ENCODE measurements around the gene MCRIP1. TPM values are rescaled to one million over a fixed set of nuclear protein-coding genes. Genes with fewer than 3 reads are reported as not detected.

Gene MCRIP1
- total RNA-seq, 1 experiment from 2014 or later = 35.6 TPM

DNA sequence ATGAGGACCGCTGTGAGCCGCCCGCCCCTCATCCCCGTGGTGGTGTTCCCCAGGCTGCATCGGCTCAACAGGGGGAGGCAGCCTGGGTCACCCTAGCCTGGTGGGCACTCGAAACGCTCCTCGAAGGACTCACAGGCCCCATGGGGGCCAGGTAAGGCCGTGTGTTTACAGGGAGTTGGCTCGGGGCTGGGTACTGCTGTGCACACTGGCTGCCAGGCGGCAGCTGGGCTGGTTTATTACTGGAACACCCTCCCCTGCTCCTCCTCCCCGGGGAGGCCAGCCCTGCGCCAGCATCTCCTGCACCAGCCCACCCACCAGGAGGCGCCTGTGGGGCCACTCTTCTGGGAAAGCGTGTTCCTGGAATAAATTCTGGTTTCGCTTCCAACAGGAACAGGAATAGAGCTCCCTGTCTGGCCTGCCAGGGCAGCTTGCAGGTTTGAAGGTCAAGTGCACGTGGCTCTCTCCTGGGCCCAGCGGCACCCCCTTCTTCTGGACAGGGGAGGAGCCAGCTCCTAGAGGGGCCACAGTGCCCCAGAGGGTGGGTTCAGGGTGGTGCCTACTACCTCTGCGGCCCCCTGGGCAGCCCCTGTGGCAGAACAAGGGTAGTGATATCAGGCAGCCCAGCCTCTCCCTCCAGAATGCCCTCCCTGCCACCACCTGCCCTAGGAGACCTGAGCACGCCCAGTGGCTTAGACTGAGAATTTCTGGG, 11.3 kb downstream of the MCRIP1 start:
- Mint-ChIP-seq H3K27ac (ENCODE audit: low read depth, unreplicated experiment) (no peak overlapping the region), H3K36me3 (ENCODE audit: insufficient read depth, unreplicated experiment) (no peaks in the 10 kb centered on the region), H3K27me3 (ENCODE audit: insufficient read depth, unreplicated experiment) (peaks cover 15% of the 10 kb centered on the region), H3K4me1 (ENCODE audit: insufficient read depth, unreplicated experiment) (peaks cover 6% of the 10 kb centered on the region), H3K9me3 (ENCODE audit: unreplicated experiment) (no peaks in the 10 kb centered on the region), H3K4me3 (ENCODE audit: unreplicated experiment) (no peak overlapping the region)
- ChIA-PET CTCF (interaction anchor here (0.7 kb wide), 2 partner anchors 59 to 97 kb away, joined by 3 read pairs; no protein-coding TSS in a partner anchor), POLR2A (interaction anchor here (1.0 to 1.2 kb wide), 3 partner anchors 9 to 86 kb away, joined by 3 to 4 read pairs (median 3); no protein-coding TSS in a partner anchor)
- intact Hi-C loops (cut with micrococcal nuclease) = no loop called here
- no TSS peak for BruUV-seq (replicated peaks)
- DNase-seq (ENCODE audit: unreplicated experiment) = peak; percentile 89
- TF ChIP-seq, protein P1, sequence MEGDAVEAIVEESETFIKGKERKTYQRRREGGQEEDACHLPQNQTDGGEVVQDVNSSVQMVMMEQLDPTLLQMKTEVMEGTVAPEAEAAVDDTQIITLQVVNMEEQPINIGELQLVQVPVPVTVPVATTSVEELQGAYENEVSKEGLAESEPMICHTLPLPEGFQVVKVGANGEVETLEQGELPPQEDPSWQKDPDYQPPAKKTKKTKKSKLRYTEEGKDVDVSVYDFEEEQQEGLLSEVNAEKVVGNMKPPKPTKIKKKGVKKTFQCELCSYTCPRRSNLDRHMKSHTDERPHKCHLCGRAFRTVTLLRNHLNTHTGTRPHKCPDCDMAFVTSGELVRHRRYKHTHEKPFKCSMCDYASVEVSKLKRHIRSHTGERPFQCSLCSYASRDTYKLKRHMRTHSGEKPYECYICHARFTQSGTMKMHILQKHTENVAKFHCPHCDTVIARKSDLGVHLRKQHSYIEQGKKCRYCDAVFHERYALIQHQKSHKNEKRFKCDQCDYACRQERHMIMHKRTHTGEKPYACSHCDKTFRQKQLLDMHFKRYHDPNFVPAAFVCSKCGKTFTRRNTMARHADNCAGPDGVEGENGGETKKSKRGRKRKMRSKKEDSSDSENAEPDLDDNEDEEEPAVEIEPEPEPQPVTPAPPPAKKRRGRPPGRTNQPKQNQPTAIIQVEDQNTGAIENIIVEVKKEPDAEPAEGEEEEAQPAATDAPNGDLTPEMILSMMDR (IDR thresholded peaks at IDR 0.05; ENCODE audit: unreplicated experiment) = peak; percentile 27

DNA sequence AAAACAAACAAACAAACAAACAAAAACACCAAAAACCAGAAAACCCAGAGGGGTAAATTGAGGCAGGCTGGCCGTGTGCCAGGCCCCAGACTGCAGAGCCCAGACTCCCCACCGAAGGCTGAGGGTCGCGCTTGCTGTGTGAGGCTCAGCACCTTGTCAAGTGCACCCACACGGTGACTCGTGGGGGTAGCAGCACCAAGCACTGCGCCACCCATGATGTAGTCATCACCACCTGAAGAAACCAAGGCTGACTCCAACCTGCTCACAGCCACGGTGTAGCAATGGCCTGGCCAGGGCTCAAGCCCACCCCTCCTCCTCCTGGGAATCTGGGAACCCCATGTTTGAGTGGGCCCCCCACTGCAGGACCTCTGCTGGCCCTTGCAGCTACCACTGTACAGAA, 11.9 kb downstream of the MCRIP1 start:
- TF ChIP-seq, protein P1 (IDR thresholded peaks at IDR 0.05; ENCODE audit: unreplicated experiment) = no peak
- CTCF ChIA-PET = interaction anchor here (1.5 kb wide), 1 partner anchor 88 kb away, joined by 3 read pairs; no protein-coding TSS in a partner anchor
- POLR2A ChIA-PET = interaction anchor here (1.1 kb wide), 1 partner anchor 10 kb away, joined by 3 read pairs; no protein-coding TSS in a partner anchor
- H3K27me3 Mint-ChIP-seq (ENCODE audit: insufficient read depth, unreplicated experiment) = peaks cover 22% of the 10 kb centered on the region
- H3K4me1 Mint-ChIP-seq (ENCODE audit: insufficient read depth, unreplicated experiment) = peaks cover 6% of the 10 kb centered on the region
- no peak overlapping the region for H3K4me3 Mint-ChIP-seq (ENCODE audit: unreplicated experiment)
- no peaks in the 10 kb centered on the region for H3K36me3 Mint-ChIP-seq (ENCODE audit: insufficient read depth, unreplicated experiment)
- DNase-seq (ENCODE audit: unreplicated experiment) = no peak
- H3K27ac Mint-ChIP-seq (ENCODE audit: low read depth, unreplicated experiment) = no peak overlapping the region
- BruUV-seq (replicated peaks) = no TSS peak
- H3K9me3 Mint-ChIP-seq (ENCODE audit: unreplicated experiment) = no peaks in the 10 kb centered on the region
- intact Hi-C loops (cut with micrococcal nuclease) = no loop called here

DNA sequence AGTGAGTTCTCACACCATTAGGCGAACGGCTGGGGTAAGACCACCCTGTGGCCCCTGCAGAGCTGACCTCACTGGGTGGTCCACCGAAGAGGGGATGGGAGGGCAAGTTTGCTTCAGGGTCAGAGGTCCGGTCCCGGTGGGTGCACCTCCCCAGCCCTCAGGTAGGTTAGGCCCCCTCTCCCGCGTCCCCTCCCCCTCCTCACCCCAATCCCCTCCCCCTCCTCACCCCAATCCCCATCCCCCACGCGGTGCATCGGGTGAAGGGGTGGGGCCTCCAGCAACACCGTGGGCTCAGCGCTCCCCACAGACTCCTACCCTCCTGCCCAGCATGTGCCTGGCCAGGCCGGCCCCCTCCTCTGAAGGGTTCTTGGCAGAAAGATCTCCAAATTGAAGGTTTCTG, 13.4 kb downstream of the MCRIP1 start:
- POLR2A ChIA-PET = no interaction called here

DNA sequence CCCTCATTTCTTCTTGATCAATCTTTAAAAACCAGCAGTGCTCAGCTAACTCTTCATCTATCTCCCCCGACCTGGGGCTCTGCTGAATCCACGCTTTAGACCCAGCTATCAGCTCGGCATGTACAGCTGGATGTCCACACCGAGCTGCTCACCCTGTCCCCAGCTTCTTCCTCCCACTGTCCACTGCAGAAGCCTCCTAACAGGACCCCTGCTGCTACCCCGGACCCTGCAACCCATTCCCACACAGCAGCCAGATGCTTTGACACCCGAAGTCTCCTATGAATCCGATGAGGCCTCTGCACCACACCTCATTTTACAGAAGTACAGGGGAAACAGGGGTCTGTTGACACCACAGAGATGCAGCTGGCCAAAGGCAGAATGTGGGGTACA, 15.3 kb downstream of the MCRIP1 start:
- Mint-ChIP-seq H3K4me1 (ENCODE audit: insufficient read depth, unreplicated experiment) (peaks cover 6% of the 10 kb centered on the region), H3K9me3 (ENCODE audit: unreplicated experiment) (no peaks in the 10 kb centered on the region), H3K36me3 (ENCODE audit: insufficient read depth, unreplicated experiment) (no peaks in the 10 kb centered on the region), H3K27ac (ENCODE audit: low read depth, unreplicated experiment) (no peak overlapping the region), H3K27me3 (ENCODE audit: insufficient read depth, unreplicated experiment) (peaks cover 27% of the 10 kb centered on the region), H3K4me3 (ENCODE audit: unreplicated experiment) (no peak overlapping the region)
- no TSS peak for BruUV-seq (replicated peaks)
- intact Hi-C loops (cut with micrococcal nuclease) = no loop called here
- no peak for DNase-seq (ENCODE audit: unreplicated experiment)
- ChIA-PET CTCF (interaction anchor here (0.6 to 0.9 kb wide), 2 partner anchors 10 to 275 kb away, joined by 3 read pairs; no protein-coding TSS in a partner anchor), POLR2A (interaction anchor here (0.8 to 1.2 kb wide), 2 partner anchors 15 to 16 kb away, joined by 3 read pairs; partner anchors contain the start of gene MCRIP1)
- TF ChIP-seq, protein P1 (IDR thresholded peaks at IDR 0.05; ENCODE audit: unreplicated experiment) = no peak

More for the DNA sequence above, 13.4 kb downstream of the MCRIP1 start:
- no TSS peak for BruUV-seq (replicated peaks)
- Mint-ChIP-seq H3K4me1 (ENCODE audit: insufficient read depth, unreplicated experiment) (peaks cover 6% of the 10 kb centered on the region), H3K36me3 (ENCODE audit: insufficient read depth, unreplicated experiment) (no peaks in the 10 kb centered on the region), H3K9me3 (ENCODE audit: unreplicated experiment) (no peaks in the 10 kb centered on the region), H3K4me3 (ENCODE audit: unreplicated experiment) (no peak overlapping the region), H3K27ac (ENCODE audit: low read depth, unreplicated experiment) (no peak overlapping the region), H3K27me3 (ENCODE audit: insufficient read depth, unreplicated experiment) (peaks cover 27% of the 10 kb centered on the region)
- CTCF ChIA-PET = interaction anchor here (0.6 kb wide), 1 partner anchor 247 kb away, joined by 4 read pairs; no protein-coding TSS in a partner anchor
- intact Hi-C loops (cut with micrococcal nuclease) = no loop called here
- DNase-seq (ENCODE audit: unreplicated experiment) = no peak
- TF ChIP-seq, protein P1 (IDR thresholded peaks at IDR 0.05; ENCODE audit: unreplicated experiment) = no peak

All from MCF 10A (cell line).